Measurements from ENCODE around the gene DNAJC15. TPM values are rescaled to one million over a fixed set of nuclear protein-coding genes. Genes with fewer than 3 reads are reported as not detected.

Gene DNAJC15
- total and polyA plus RNA-seq, 2 of the 8 experiments (the other 6 are each of a cell fraction or from before 2014, with no cell fraction given) = 5.8 to 20.8 TPM

DNA sequence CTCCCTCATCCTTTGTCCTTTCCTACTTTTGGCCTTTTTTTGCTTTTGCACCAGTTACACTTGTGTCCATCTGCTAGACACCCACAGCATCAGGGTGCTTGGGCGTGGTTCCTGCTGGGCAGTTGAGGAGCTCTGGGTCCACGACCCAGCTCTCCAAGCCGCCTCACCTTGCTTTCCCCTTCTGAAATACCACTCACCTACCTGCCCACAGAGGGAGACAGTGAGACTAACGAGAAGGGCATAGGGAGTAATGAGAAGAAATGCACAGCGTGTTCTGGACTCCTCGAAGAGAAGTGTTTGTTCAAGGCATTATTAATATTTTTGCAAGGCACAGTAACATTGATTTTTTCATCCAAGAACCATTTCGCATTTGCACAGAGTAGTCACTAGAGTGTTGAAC is 92.9 kb downstream of the DNAJC15 start:
- Histone ChIP-seq H3K9me3 (ENCODE audit: insufficient read depth in 2 of 2, low read depth in 1 of 2, low read length in 1 of 2) (no peaks in the 10 kb centered on the region), H3K56ac (replicated peaks; ENCODE audit: insufficient read length, low read depth, low read length) (no peak overlapping the region), H4K8ac (ENCODE audit: extremely low read depth, insufficient read depth, low read length) (no peak overlapping the region), H2BK15ac (ENCODE audit: low read length) (no peak overlapping the region), H2BK20ac (ENCODE audit: low read length) (no peak overlapping the region), H3K36me3 (ENCODE audit: control insufficient read depth in 2 of 4, insufficient read depth in 4 of 4, low read length in 3 of 4) (no peaks in the 10 kb centered on the region), H2BK12ac (ENCODE audit: low read depth, low read length) (no peak overlapping the region), H2AK5ac (ENCODE audit: low read depth, low read length) (no peak overlapping the region), H3K27ac (ENCODE audit: low read depth, low read length) (no peak overlapping the region), H3K27me3 (replicated peaks in 1 of 4; ENCODE audit: control insufficient read depth in 3 of 4, extremely low read depth in 1 of 4, insufficient read depth in 3 of 4, low read length in 3 of 4) (no peaks in the 10 kb centered on the region), H2BK120ac (replicated peaks; ENCODE audit: low read depth, low read length) (no peak overlapping the region), H2BK5ac (ENCODE audit: low read depth, low read length) (no peak overlapping the region), H3K14ac (ENCODE audit: insufficient read length) (no peak overlapping the region), H3K18ac (ENCODE audit: extremely low read depth, low read length) (no peak overlapping the region), H4K20me1 (replicated peaks in 1 of 2; ENCODE audit: control insufficient read depth in 1 of 2, insufficient read depth in 2 of 2, low read length in 2 of 2) (no peaks in the 10 kb centered on the region), H3K79me2 (ENCODE audit: control insufficient read depth in 1 of 2, insufficient read depth in 2 of 2, low read length in 2 of 2) (no peaks in the 10 kb centered on the region), H3K9ac (replicated peaks in 1 of 4; ENCODE audit: extremely low read depth in 1 of 4, low read depth in 3 of 4, low read length in 3 of 4) (no peak overlapping the region), H3K4me3 (ENCODE audit: extremely low read depth in 1 of 4, insufficient read depth in 2 of 4, low read depth in 3 of 4, low read length in 4 of 4) (no peak overlapping the region), H4K91ac (replicated peaks; ENCODE audit: insufficient read length, low read length) (no peak overlapping the region), H3K4me2 (ENCODE audit: insufficient read depth in 1 of 2, low read depth in 2 of 2, low read length in 2 of 2) (no peak overlapping the region), H3K4ac (replicated peaks; ENCODE audit: insufficient read length, low read depth, low read length) (no peak overlapping the region), H2AFZ (ENCODE audit: low read length) (no peak overlapping the region), H3K23ac (ENCODE audit: insufficient read length) (no peak overlapping the region), H4K5ac (ENCODE audit: insufficient read length, low read depth, low read length) (no peak overlapping the region), H3K4me1 (replicated peaks in 1 of 4; ENCODE audit: control insufficient read depth in 3 of 4, insufficient read depth in 4 of 4, low read length in 3 of 4) (peaks cover 0 to 2% (median 0%) of the 10 kb centered on the region in 4 experiments; a peak in 1 of 7 replicates), H3K79me1 (ENCODE audit: low read depth, low read length) (no peaks in the 10 kb centered on the region), H3K23me2 (ENCODE audit: low read depth, low read length) (no peaks in the 10 kb centered on the region)
- DNase-seq (ENCODE audit: low read depth in 1 of 2, low spot score in 2 of 2) (no peak), FAIRE-seq (peak; percentile 7)
- ChIA-PET POLR2A (ENCODE audit: partially characterized antibody) (no interaction called here), CTCF (ENCODE audit: partially characterized antibody) (interaction anchor here (0.7 to 2.4 kb wide), 14 partner anchors 13 to 398 kb away, joined by 3 to 14 read pairs (median 4); no protein-coding TSS in a partner anchor)
- 91% methylated on average over 7 of the region's 7 CpGs; no CpG with 5 or more reads in 1 of the 2 experiments for WGBS, 2 experiments (ENCODE audit: extremely low coverage in 1 of 2, insufficient coverage in 1 of 2, insufficient read length in 1 of 2, insufficient replicate concordance in 2 of 2, low coverage in 1 of 2, low lambda C conversion rate in 2 of 2, missing lambda C conversion rate in 1 of 2)
- TF ChIP-seq, protein P1, sequence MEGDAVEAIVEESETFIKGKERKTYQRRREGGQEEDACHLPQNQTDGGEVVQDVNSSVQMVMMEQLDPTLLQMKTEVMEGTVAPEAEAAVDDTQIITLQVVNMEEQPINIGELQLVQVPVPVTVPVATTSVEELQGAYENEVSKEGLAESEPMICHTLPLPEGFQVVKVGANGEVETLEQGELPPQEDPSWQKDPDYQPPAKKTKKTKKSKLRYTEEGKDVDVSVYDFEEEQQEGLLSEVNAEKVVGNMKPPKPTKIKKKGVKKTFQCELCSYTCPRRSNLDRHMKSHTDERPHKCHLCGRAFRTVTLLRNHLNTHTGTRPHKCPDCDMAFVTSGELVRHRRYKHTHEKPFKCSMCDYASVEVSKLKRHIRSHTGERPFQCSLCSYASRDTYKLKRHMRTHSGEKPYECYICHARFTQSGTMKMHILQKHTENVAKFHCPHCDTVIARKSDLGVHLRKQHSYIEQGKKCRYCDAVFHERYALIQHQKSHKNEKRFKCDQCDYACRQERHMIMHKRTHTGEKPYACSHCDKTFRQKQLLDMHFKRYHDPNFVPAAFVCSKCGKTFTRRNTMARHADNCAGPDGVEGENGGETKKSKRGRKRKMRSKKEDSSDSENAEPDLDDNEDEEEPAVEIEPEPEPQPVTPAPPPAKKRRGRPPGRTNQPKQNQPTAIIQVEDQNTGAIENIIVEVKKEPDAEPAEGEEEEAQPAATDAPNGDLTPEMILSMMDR (IDR thresholded peaks at IDR 0.05; ENCODE audit: control extremely low read depth in 1 of 3, insufficient read depth in 1 of 3, low read depth in 1 of 3, low read length in 3 of 3) = peak; percentile 26 to 58 (median 42)
- peak; percentile 39 to 59 for TF ChIP-seq RAD21 (IDR thresholded peaks at IDR 0.05 in 1 of 2, conservative IDR thresholded peaks at IDR 0.05 in 1 of 2; ENCODE audit: low read depth in 2 of 2, low read length in 2 of 2)
- TF ChIP-seq, protein P2, sequence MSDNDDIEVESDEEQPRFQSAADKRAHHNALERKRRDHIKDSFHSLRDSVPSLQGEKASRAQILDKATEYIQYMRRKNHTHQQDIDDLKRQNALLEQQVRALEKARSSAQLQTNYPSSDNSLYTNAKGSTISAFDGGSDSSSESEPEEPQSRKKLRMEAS (IDR thresholded peaks at IDR 0.05) = no peak
